ENCODE results near the gene PRR33. TPM values are rescaled to one million over a fixed set of nuclear protein-coding genes. Genes with fewer than 3 reads are reported as not detected.

The PRR33 gene
- total and polyA plus RNA-seq, 4 donors: not detected

DNA sequence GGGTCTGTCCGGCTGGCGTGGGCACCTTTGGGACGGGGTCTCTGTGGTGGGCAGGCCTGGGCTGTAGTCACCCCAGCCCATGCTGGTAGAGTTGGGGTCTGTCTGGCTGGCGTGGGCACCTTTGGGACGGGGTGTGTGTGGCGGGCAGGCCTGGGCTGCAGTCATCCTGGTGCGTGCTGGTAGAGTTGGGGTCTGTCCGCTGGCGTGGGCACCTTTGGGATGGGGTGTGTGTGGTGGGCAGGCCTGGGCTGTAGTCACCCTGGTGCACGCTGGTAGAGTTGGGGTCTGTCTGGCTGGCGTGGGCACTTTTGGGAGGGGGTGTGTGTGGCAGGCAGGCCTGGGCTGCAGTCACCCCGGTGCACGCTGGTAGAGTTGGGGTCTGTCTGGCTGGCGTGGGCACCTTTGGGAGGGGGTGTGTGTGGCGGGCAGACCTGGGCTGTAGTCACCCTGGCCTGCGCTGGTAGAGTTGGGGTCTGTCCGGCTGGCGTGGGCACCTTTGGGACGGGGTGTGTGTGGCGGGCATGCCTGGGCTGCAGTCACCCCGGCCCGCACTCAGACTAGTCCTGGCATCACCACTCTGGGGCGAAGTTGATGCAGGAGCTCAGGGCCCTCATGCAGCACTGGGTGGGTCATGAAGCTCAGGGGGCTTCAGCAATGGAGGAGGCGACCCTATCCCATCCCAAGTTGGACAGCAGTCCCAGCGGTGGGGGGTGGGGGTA lies 19.3 kb downstream of the PRR33 start:
- Histone ChIP-seq H3K27me3 (ENCODE audit: control insufficient read depth in 4 of 4, insufficient read depth in 4 of 4, low read length in 3 of 4) (peaks cover 0 to 3% (median 0%) of the 10 kb centered on the region in 4 donors), H3K36me3 (ENCODE audit: control insufficient read depth in 4 of 4, insufficient read depth in 3 of 4, low read depth in 1 of 4, low read length in 3 of 4) (no peaks in the 10 kb centered on the region), H3K4me1 (ENCODE audit: control insufficient read depth in 4 of 4, insufficient read depth in 4 of 4, low read length in 3 of 4) (peaks cover 0 to 6% (median 0%) of the 10 kb centered on the region in 4 donors), H3K9me3 (ENCODE audit: control insufficient read depth in 4 of 4, low read length in 3 of 4) (no peaks in the 10 kb centered on the region), H3K4me3 (ENCODE audit: low read depth in 1 of 3, low read length in 3 of 3) (no peak overlapping the region), H3K9ac (ENCODE audit: low read depth in 1 of 2, low read length in 2 of 2) (no peak overlapping the region), H3K27ac (ENCODE audit: low read depth in 1 of 2, low read length in 2 of 2) (no peak overlapping the region)
- 87% methylated on average over 25 of the region's 25 CpGs for whole genome bisulfite sequencing
- DNase-seq (ENCODE audit: low spot score): no peak
- TF ChIP-seq NR2F2 (IDR thresholded peaks at IDR 0.05) (no peak), YY1 (IDR thresholded peaks at IDR 0.05) (no peak), HNF4A (conservative IDR thresholded peaks at IDR 0.05) (no peak)

- no peak for DNase-seq (ENCODE audit: low spot score)
- Histone ChIP-seq H3K9ac (ENCODE audit: low read depth in 1 of 2, low read length in 2 of 2) (no peak overlapping the region), H3K9me3 (ENCODE audit: control insufficient read depth in 4 of 4, low read length in 3 of 4) (no peaks in the 10 kb centered on the region), H3K27ac (ENCODE audit: low read depth in 1 of 2, low read length in 2 of 2) (no peak overlapping the region), H3K27me3 (ENCODE audit: control insufficient read depth in 4 of 4, insufficient read depth in 4 of 4, low read length in 3 of 4) (peaks cover 0 to 3% (median 0%) of the 10 kb centered on the region in 4 donors), H3K4me3 (ENCODE audit: low read depth in 1 of 3, low read length in 3 of 3) (no peak overlapping the region), H3K4me1 (ENCODE audit: control insufficient read depth in 4 of 4, insufficient read depth in 4 of 4, low read length in 3 of 4) (peaks cover 0 to 6% (median 0%) of the 10 kb centered on the region in 4 donors), H3K36me3 (ENCODE audit: control insufficient read depth in 4 of 4, insufficient read depth in 3 of 4, low read depth in 1 of 4, low read length in 3 of 4) (no peaks in the 10 kb centered on the region)
- TF ChIP-seq RXRA (IDR thresholded peaks at IDR 0.05): no peak
- no peak for TF ChIP-seq FOXA2 (IDR thresholded peaks at IDR 0.05)
- no peak for TF ChIP-seq YY1 (IDR thresholded peaks at IDR 0.05)
- TF ChIP-seq JUND (IDR thresholded peaks at IDR 0.05): no peak
- TF ChIP-seq HNF4A (conservative IDR thresholded peaks at IDR 0.05): no peak
- no peak for TF ChIP-seq GABPA (IDR thresholded peaks at IDR 0.05 in 1 of 2, conservative IDR thresholded peaks at IDR 0.05 in 1 of 2)
- TF ChIP-seq EGR1 (IDR thresholded peaks at IDR 0.05; ENCODE audit: low read depth in 2 of 2): no peak
- TF ChIP-seq RAD21 (IDR thresholded peaks at IDR 0.05): no peak
- TF ChIP-seq FOXA1 (IDR thresholded peaks at IDR 0.05): no peak
- 86% methylated on average over 15 of the region's 15 CpGs for WGBS
Observed at GRCh38 chr11:1871531-1871930, 20.2 kb downstream of the PRR33 start.

DNA sequence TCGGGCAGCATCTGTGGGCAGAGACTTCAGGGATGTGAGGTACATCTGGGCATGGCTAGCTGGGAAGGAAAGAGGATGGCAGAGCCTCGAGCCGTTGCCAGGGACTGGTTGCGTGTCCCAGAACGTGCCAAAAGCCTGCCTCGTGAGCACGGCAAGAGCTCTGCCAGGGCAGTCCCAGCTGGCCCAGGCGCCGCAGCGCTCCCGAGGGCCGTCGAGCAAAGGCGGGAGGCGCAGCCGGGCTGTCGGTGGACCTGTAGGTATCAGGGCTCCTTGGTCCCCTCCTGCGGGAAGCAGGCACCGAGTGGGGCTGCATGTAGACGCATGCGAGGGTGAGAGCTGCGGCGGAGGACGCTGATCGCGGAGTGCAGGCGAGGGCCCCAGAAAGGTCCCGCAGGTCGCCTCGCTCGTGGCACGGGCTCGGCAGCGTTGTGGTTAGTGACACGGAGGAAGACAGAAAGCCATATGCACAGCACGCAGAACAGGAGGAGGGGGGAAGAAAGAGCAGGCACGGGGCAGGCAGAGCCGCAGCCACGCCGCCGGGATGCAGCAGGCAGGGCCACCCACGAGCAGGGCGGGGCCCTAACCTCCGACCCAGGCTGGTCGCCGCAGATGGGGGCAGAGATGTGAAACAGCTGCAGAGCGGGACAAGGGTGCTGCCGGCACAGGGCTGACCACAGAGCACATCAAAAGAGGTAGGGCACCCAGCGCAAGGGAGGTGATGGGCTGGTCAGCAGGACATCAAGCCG lies 20.8 kb downstream of the PRR33 start:
- DNase-seq (ENCODE audit: low spot score): no peak
- peaks cover 0 to 6% (median 0%) of the 10 kb centered on the region in 4 donors for H3K4me1 ChIP-seq (ENCODE audit: control insufficient read depth in 4 of 4, insufficient read depth in 4 of 4, low read length in 3 of 4)
- no peak overlapping the region for H3K4me3 ChIP-seq (ENCODE audit: low read depth in 1 of 3, low read length in 3 of 3)
- peak overlapping the region in 1 of 2 donors; percentile 41 for H3K27ac ChIP-seq (ENCODE audit: low read depth in 1 of 2, low read length in 2 of 2)
- TF ChIP-seq FOXA1 (IDR thresholded peaks at IDR 0.05): no peak
- TF ChIP-seq, protein P1, sequence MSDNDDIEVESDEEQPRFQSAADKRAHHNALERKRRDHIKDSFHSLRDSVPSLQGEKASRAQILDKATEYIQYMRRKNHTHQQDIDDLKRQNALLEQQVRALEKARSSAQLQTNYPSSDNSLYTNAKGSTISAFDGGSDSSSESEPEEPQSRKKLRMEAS (IDR thresholded peaks at IDR 0.05): no peak
- no peak for TF ChIP-seq REST (IDR thresholded peaks at IDR 0.05)
- TF ChIP-seq RXRA (IDR thresholded peaks at IDR 0.05): no peak
- TF ChIP-seq, protein P2, sequence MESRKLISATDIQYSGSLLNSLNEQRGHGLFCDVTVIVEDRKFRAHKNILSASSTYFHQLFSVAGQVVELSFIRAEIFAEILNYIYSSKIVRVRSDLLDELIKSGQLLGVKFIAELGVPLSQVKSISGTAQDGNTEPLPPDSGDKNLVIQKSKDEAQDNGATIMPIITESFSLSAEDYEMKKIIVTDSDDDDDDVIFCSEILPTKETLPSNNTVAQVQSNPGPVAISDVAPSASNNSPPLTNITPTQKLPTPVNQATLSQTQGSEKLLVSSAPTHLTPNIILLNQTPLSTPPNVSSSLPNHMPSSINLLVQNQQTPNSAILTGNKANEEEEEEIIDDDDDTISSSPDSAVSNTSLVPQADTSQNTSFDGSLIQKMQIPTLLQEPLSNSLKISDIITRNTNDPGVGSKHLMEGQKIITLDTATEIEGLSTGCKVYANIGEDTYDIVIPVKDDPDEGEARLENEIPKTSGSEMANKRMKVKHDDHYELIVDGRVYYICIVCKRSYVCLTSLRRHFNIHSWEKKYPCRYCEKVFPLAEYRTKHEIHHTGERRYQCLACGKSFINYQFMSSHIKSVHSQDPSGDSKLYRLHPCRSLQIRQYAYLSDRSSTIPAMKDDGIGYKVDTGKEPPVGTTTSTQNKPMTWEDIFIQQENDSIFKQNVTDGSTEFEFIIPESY (IDR thresholded peaks at IDR 0.05): no peak
- no peak for TF ChIP-seq FOXA2 (IDR thresholded peaks at IDR 0.05)
- TF ChIP-seq, protein P3, sequence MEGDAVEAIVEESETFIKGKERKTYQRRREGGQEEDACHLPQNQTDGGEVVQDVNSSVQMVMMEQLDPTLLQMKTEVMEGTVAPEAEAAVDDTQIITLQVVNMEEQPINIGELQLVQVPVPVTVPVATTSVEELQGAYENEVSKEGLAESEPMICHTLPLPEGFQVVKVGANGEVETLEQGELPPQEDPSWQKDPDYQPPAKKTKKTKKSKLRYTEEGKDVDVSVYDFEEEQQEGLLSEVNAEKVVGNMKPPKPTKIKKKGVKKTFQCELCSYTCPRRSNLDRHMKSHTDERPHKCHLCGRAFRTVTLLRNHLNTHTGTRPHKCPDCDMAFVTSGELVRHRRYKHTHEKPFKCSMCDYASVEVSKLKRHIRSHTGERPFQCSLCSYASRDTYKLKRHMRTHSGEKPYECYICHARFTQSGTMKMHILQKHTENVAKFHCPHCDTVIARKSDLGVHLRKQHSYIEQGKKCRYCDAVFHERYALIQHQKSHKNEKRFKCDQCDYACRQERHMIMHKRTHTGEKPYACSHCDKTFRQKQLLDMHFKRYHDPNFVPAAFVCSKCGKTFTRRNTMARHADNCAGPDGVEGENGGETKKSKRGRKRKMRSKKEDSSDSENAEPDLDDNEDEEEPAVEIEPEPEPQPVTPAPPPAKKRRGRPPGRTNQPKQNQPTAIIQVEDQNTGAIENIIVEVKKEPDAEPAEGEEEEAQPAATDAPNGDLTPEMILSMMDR (IDR thresholded peaks at IDR 0.05; ENCODE audit: low read depth, low read length, missing input control): no peak
- TF ChIP-seq, protein P4, sequence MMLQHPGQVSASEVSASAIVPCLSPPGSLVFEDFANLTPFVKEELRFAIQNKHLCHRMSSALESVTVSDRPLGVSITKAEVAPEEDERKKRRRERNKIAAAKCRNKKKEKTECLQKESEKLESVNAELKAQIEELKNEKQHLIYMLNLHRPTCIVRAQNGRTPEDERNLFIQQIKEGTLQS (IDR thresholded peaks at IDR 0.05): no peak
- H3K36me3 ChIP-seq (ENCODE audit: control insufficient read depth in 4 of 4, insufficient read depth in 3 of 4, low read depth in 1 of 4, low read length in 3 of 4): no peaks in the 10 kb centered on the region
- H3K9me3 ChIP-seq (ENCODE audit: control insufficient read depth in 4 of 4, low read length in 3 of 4): no peaks in the 10 kb centered on the region
- H3K27me3 ChIP-seq (ENCODE audit: control insufficient read depth in 4 of 4, insufficient read depth in 4 of 4, low read length in 3 of 4): peaks cover 0 to 3% (median 0%) of the 10 kb centered on the region in 4 donors
- WGBS: 42% methylated on average over 50 of the region's 50 CpGs
- no peak overlapping the region for H3K9ac ChIP-seq (ENCODE audit: low read depth in 1 of 2, low read length in 2 of 2)
